SU-DHL-6 (cell line): ENCODE measurements around the gene RHOBTB3.

ENCODE experiments used
- H2AFZ ChIP-seq: fragments of 200-600 bp; sonication (generic); 2 replicates; pipeline ENCODE4 v1.6.1; 2014; ENCODE audit warnings: low read depth, mild to moderate bottlenecking, moderate library complexity, mixed read lengths, antibody characterized with exemption, low read length; ENCODE audit not compliant: severe bottlenecking
- H3F3A ChIP-seq: fragments of 200-600 bp; shearing (Covaris generic); 2 replicates; pipeline ENCODE4 v1.6.0; 2016; ENCODE audit warnings: antibody characterized with exemption, mild to moderate bottlenecking; ENCODE audit not compliant: insufficient read depth
- H3K27ac ChIP-seq: fragments of 200-600 bp; sonication (generic); 2 replicates; pipeline ENCODE4 v1.5.1; 2016; ENCODE audit warnings: low read depth, mild to moderate bottlenecking, low read length, moderate library complexity, mixed read lengths
- H3K27me3 ChIP-seq: fragments of 200-600 bp; sonication (generic), shearing (Covaris generic); 2 replicates; pipeline ENCODE4 v1.6.0; 2014; ENCODE audit warnings: mild to moderate bottlenecking, low read length
- H3K36me3 ChIP-seq: fragments of 200-600 bp; sonication (generic); 2 replicates; pipeline ENCODE4 v1.6.1; 2014; ENCODE audit warnings: mild to moderate bottlenecking, low read length, mixed read lengths
- H3K4me2 ChIP-seq: fragments of 300-600, 200-600 bp; shearing (Covaris generic), sonication (generic); 2 replicates; pipeline ENCODE4 v1.6.0; 2014; ENCODE audit warnings: low read length, low read depth, mild to moderate bottlenecking; ENCODE audit not compliant: poor library complexity, severe bottlenecking
- H3K4me3 ChIP-seq: fragments of 200-600 bp; sonication (generic); 2 replicates; pipeline ENCODE4 v1.5.1; 2014; ENCODE audit warnings: antibody characterized with exemption, low read length, mild to moderate bottlenecking, mixed read lengths; ENCODE audit not compliant: insufficient read depth, poor library complexity, severe bottlenecking
- H3K79me2 ChIP-seq: fragments of 200-600 bp; sonication (generic); 2 replicates; pipeline ENCODE4 v1.6.1; 2014; ENCODE audit warnings: mild to moderate bottlenecking, low read length, moderate library complexity; ENCODE audit not compliant: insufficient read depth
- H3K9ac ChIP-seq: fragments of 200-600 bp; sonication (generic); 2 replicates; pipeline ENCODE4 v1.7.0; 2014; ENCODE audit warnings: mild to moderate bottlenecking, low read length
- H3K9me2 ChIP-seq: fragments of 200-600 bp; sonication (generic); replicated peaks from 2 replicates; pipeline ENCODE4 v1.6.1; 2014; ENCODE audit warnings: low read length; ENCODE audit not compliant: insufficient read depth
- H3K9me3 ChIP-seq: fragments of 200-600 bp; sonication (generic); 2 replicates; pipeline ENCODE4 v1.6.1; 2014; ENCODE audit warnings: low read length, mixed read lengths; ENCODE audit not compliant: insufficient read depth
- H4K20me1 ChIP-seq: fragments of 200-600 bp; sonication (generic); 2 replicates; pipeline ENCODE4 v1.6.1; 2014; ENCODE audit warnings: low read depth, mild to moderate bottlenecking, antibody characterized with exemption, low read length, moderate library complexity, mixed read lengths
- CTCF ChIP-seq: fragments of 200-600 bp; sonication (generic); IDR thresholded peaks from one replicate; pipeline ENCODE4 v1.5.1; 2017; ENCODE audit warnings: antibody characterized with exemption, mild to moderate bottlenecking, low read length, moderate library complexity; ENCODE audit not compliant: insufficient read depth, poor library complexity, severe bottlenecking
- EZH2phosphoT487 ChIP-seq: fragments of 200-600 bp; sonication (generic), shearing (Covaris generic); conservative IDR thresholded peaks from 2 replicates; pipeline ENCODE4 v1.6.1; 2018; ENCODE audit warnings: mild to moderate bottlenecking, antibody characterized with exemption, low read length, moderate library complexity, mixed read lengths

Gene RHOBTB3

GRCh38 chr5:95799191-95799835, 68.2 kb downstream of the RHOBTB3 start:
- Histone ChIP-seq H4K20me1 (no peaks in the 10 kb centered on the region), H3K9me3 (no peaks in the 10 kb centered on the region), H3K36me3 (no peaks in the 10 kb centered on the region), H2AFZ (no peak overlapping the region), H3K9me2 (no peaks in the 10 kb centered on the region), H3K27me3 (no peaks in the 10 kb centered on the region), H3K9ac (no peak overlapping the region), H3K4me2 (no peak overlapping the region), H3K79me2 (no peaks in the 10 kb centered on the region), H3K4me3 (no peak overlapping the region), H3K27ac (no peak overlapping the region), H3F3A (no peaks in the 10 kb centered on the region)
- TF ChIP-seq CTCF (no peak), EZH2phosphoT487 (no peak)

DNA sequence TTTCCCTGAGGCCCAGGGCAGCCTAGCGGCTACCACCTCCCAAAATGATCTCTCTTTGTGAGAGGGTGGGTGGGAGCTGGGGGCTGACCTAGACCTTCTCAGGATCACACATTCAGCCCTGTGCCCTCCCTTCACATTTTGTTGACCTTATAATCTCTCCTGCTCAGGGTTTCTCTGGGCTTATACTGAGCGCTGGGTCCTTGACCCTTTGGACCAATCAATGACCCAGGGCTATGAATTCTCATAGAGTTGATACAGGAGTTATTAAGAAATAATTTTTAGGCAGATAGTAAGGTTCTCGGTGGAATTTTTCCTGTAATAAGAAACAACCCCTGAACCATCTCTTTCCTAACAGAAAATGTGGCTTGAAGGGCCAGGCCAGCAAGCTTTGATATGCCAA, 69.4 kb downstream of the RHOBTB3 start:
- H3K36me3 ChIP-seq, result no peaks in the 10 kb centered on the region
- H3K9me2 ChIP-seq, result no peaks in the 10 kb centered on the region
- H3F3A ChIP-seq, result no peaks in the 10 kb centered on the region
- H3K9me3 ChIP-seq, result no peaks in the 10 kb centered on the region
- no peaks in the 10 kb centered on the region for H4K20me1 ChIP-seq
- H3K27ac ChIP-seq, result no peak overlapping the region
- no peaks in the 10 kb centered on the region for H3K27me3 ChIP-seq
- H3K4me3 ChIP-seq, result no peak overlapping the region
- no peak overlapping the region for H2AFZ ChIP-seq
- no peak for TF ChIP-seq CTCF
- no peak for TF ChIP-seq EZH2phosphoT487
- H3K79me2 ChIP-seq, result no peaks in the 10 kb centered on the region
- no peak overlapping the region for H3K9ac ChIP-seq
- H3K4me2 ChIP-seq, result no peak overlapping the region

- H3K79me2 ChIP-seq, result no peaks in the 10 kb centered on the region
- H3F3A ChIP-seq, result no peaks in the 10 kb centered on the region
- H3K9me3 ChIP-seq, result no peaks in the 10 kb centered on the region
- TF ChIP-seq CTCF, result no peak
- no peak for TF ChIP-seq EZH2phosphoT487
- no peaks in the 10 kb centered on the region for H3K36me3 ChIP-seq
- H4K20me1 ChIP-seq, result no peaks in the 10 kb centered on the region
- no peaks in the 10 kb centered on the region for H3K27me3 ChIP-seq
- H3K27ac ChIP-seq, result no peak overlapping the region
- no peaks in the 10 kb centered on the region for H3K9me2 ChIP-seq
- H2AFZ ChIP-seq, result no peak overlapping the region
- H3K4me3 ChIP-seq, result no peak overlapping the region
- no peak overlapping the region for H3K9ac ChIP-seq
- H3K4me2 ChIP-seq, result no peak overlapping the region
These were observed 70.4 kb downstream of the RHOBTB3 start for GRCh38 chr5:95801532-95801931.
